ENCODE data around the gene MRPL52. TPM values are rescaled to one million over a fixed set of nuclear protein-coding genes. Genes with fewer than 3 reads are reported as not detected.
A peak's percentile ranks its signal among the peaks of the same experiment; 100 is the strongest.

MRPL52 gene
- total RNA-seq, 1 experiment from 2014 or later: 134 TPM

- Histone ChIP-seq H3K27ac (ENCODE audit: low read depth, low read length) (peak overlapping the region; percentile 59; the same call in 1 of the 2 replicates), H4K20me1 (ENCODE audit: insufficient read depth) (no peaks in the 10 kb centered on the region), H3K79me2 (ENCODE audit: insufficient read depth, low read length) (peaks cover 17% of the 10 kb centered on the region), H3K27me3 (ENCODE audit: insufficient read depth, low read length) (no peaks in the 10 kb centered on the region), H3K9me2 (ENCODE audit: insufficient read depth) (no peaks in the 10 kb centered on the region), H3K4me2 (ENCODE audit: low read length) (peak overlapping the region; percentile 80), H3K4me1 (ENCODE audit: control insufficient read depth in 1 of 2, insufficient read depth in 2 of 2, low read length in 2 of 2) (peaks cover 6 to 10% of the 10 kb centered on the region in 2 experiments), H3K9ac (ENCODE audit: low read length) (peak overlapping the region; percentile 93), H3K36me3 (ENCODE audit: control insufficient read depth in 1 of 2, insufficient read depth in 2 of 2, low read length in 2 of 2) (peaks cover 16 to 19% of the 10 kb centered on the region in 2 experiments), H2AFZ (ENCODE audit: low read depth, low read length, poor library complexity, severe bottlenecking) (no peak overlapping the region), H3K9me3 (ENCODE audit: control insufficient read depth in 1 of 2, insufficient read depth in 1 of 2, low read depth in 1 of 2, low read length in 2 of 2) (no peaks in the 10 kb centered on the region), H3K4me3 (replicated peaks in 1 of 2; ENCODE audit: low read depth in 1 of 2, low read length in 2 of 2) (peak overlapping the region; percentile 92 to 95)
- CTCF ChIA-PET: interaction anchor here (1.5 kb wide), 1 partner anchor 22 kb away, joined by 3 read pairs; no protein-coding TSS in a partner anchor
- BruUV-seq (replicated peaks): TSS peak; percentile 75
- RAD21 ChIA-PET (ENCODE audit: low non-redundant PET in 1 of 2, low total read pairs in 2 of 2, uncharacterized antibody in 2 of 2, unreplicated experiment in 2 of 2): no interaction called here
- no peak for DNase-seq (ENCODE audit: low read depth, low spot score)
- POLR2A ChIA-PET: no interaction called here
- ATAC-seq: no peak
- intact Hi-C loops (cut with micrococcal nuclease): no loop called here
- TF ChIP-seq TCF7L2 (IDR thresholded peaks at IDR 0.05; ENCODE audit: borderline replicate concordance, extremely low read depth, insufficient read depth, insufficient read length): no peak
- TF ChIP-seq EZH2phosphoT487 (IDR thresholded peaks at IDR 0.05; ENCODE audit: borderline replicate concordance): no peak
- no peak for TF ChIP-seq POLR2AphosphoS5 (IDR thresholded peaks at IDR 0.05; ENCODE audit: low read depth, low read length)
- no peak for TF ChIP-seq ELF1 (IDR thresholded peaks at IDR 0.05; ENCODE audit: borderline replicate concordance, low read depth)
- no peak for TF ChIP-seq POLR2A (IDR thresholded peaks at IDR 0.05; ENCODE audit: borderline replicate concordance, extremely low read depth, insufficient read depth, insufficient read length)
- TF ChIP-seq EZH2 (IDR thresholded peaks at IDR 0.05): no peak
- TF ChIP-seq SRF (IDR thresholded peaks at IDR 0.05; ENCODE audit: low read depth): no peak
- TF ChIP-seq MAX (IDR thresholded peaks at IDR 0.05): no peak
- TF ChIP-seq ZNF274 (IDR thresholded peaks at IDR 0.05; ENCODE audit: low read depth, low read length): no peak
Observed at GRCh38 chr14:22830443-22831010, 840 bp downstream of the MRPL52 start.

GRCh38 chr14:22835505-22835904 is 5.8 kb downstream of the MRPL52 start:
- Histone ChIP-seq H3K9me3 (ENCODE audit: control insufficient read depth in 1 of 2, insufficient read depth in 1 of 2, low read depth in 1 of 2, low read length in 2 of 2) (no peaks in the 10 kb centered on the region), H3K27me3 (ENCODE audit: insufficient read depth, low read length) (no peaks in the 10 kb centered on the region), H3K36me3 (ENCODE audit: control insufficient read depth in 1 of 2, insufficient read depth in 2 of 2, low read length in 2 of 2) (peaks cover 16 to 19% of the 10 kb centered on the region in 2 experiments), H3K4me2 (ENCODE audit: low read length) (no peak overlapping the region), H3K9me2 (ENCODE audit: insufficient read depth) (no peaks in the 10 kb centered on the region), H4K20me1 (ENCODE audit: insufficient read depth) (no peaks in the 10 kb centered on the region), H3K9ac (ENCODE audit: low read length) (no peak overlapping the region), H3K4me1 (ENCODE audit: control insufficient read depth in 1 of 2, insufficient read depth in 2 of 2, low read length in 2 of 2) (peaks cover 4 to 18% of the 10 kb centered on the region in 2 experiments; a peak in 3 of 4 replicates), H3K79me2 (ENCODE audit: insufficient read depth, low read length) (peaks cover 9% of the 10 kb centered on the region), H3K27ac (ENCODE audit: low read depth, low read length) (no peak overlapping the region), H3K4me3 (replicated peaks in 1 of 2; ENCODE audit: low read depth in 1 of 2, low read length in 2 of 2) (no peak overlapping the region), H2AFZ (ENCODE audit: low read depth, low read length, poor library complexity, severe bottlenecking) (no peak overlapping the region)
- CTCF ChIA-PET: no interaction called here
- intact Hi-C loops (cut with micrococcal nuclease): no loop called here
- BruUV-seq (replicated peaks): no TSS peak
- POLR2A ChIA-PET: no interaction called here
- RAD21 ChIA-PET (ENCODE audit: low non-redundant PET in 1 of 2, low total read pairs in 2 of 2, uncharacterized antibody in 2 of 2, unreplicated experiment in 2 of 2): no interaction called here
- DNase-seq (ENCODE audit: low read depth, low spot score) (no peak), ATAC-seq (no peak)
- no peak for TF ChIP-seq ZNF274 (IDR thresholded peaks at IDR 0.05; ENCODE audit: low read depth, low read length)
- TF ChIP-seq CEBPB (IDR thresholded peaks at IDR 0.05; ENCODE audit: low read depth): no peak
- no peak for TF ChIP-seq YY1 (IDR thresholded peaks at IDR 0.05; ENCODE audit: extremely low read depth, insufficient replicate concordance, low read depth, low read length)
- no peak for TF ChIP-seq POLR2A (IDR thresholded peaks at IDR 0.05; ENCODE audit: borderline replicate concordance, extremely low read depth, insufficient read depth, insufficient read length)
- no peak for TF ChIP-seq FOSL1 (IDR thresholded peaks at IDR 0.05; ENCODE audit: low read depth)
- TF ChIP-seq EZH2 (IDR thresholded peaks at IDR 0.05): no peak
- TF ChIP-seq ELF1 (IDR thresholded peaks at IDR 0.05; ENCODE audit: borderline replicate concordance, low read depth): no peak
- no peak for TF ChIP-seq EGR1 (IDR thresholded peaks at IDR 0.05; ENCODE audit: low read depth)
- no peak for TF ChIP-seq ZFX (IDR thresholded peaks at IDR 0.05)
- no peak for TF ChIP-seq ZBTB33 (IDR thresholded peaks at IDR 0.05; ENCODE audit: extremely low read depth, insufficient replicate concordance, low read length)
- no peak for TF ChIP-seq JUND (IDR thresholded peaks at IDR 0.05)
- no peak for TF ChIP-seq ATF3 (IDR thresholded peaks at IDR 0.05)
- TF ChIP-seq EZH2phosphoT487 (IDR thresholded peaks at IDR 0.05; ENCODE audit: borderline replicate concordance): no peak
- TF ChIP-seq SP1 (IDR thresholded peaks at IDR 0.05; ENCODE audit: low read depth): no peak
